HG02870 (cell line): Measurements from ENCODE around the gene SLC9A9.

Experiments
- ATAC-seq: cut with Tn5 transposase; IDR thresholded peaks from one replicate; pipeline ENCODE4 v1.9.1; 2021; ENCODE audit warnings: mild to moderate bottlenecking, moderate library complexity; ENCODE audit not compliant: unreplicated experiment

SLC9A9 gene

GRCh38 chr3:143343031-143343430 is 505.2 kb downstream of the SLC9A9 start:
- ATAC-seq: no peak

GRCh38 chr3:143339451-143339850 is 508.8 kb downstream of the SLC9A9 start:
- no peak for ATAC-seq

DNA sequence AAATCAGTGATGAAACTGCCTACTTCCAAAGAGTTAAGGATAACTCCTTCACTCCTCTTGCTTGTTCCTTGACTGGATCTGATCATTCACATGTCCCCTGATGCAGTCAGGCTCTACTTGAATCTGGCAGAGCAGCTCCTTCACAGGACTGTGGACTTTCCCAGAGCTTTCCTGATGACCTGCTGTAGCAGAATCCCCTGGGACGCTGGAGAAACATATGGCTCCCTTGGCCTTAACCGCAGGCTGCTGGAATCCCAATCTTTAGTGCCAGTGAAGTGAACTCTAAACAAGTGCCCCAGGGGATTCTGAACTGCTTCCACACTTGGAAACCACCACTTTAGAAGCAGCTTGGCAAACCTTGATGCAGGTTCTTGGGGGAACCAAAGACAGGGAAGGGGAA is 510.9 kb downstream of the SLC9A9 start:
- ATAC-seq: no peak

DNA sequence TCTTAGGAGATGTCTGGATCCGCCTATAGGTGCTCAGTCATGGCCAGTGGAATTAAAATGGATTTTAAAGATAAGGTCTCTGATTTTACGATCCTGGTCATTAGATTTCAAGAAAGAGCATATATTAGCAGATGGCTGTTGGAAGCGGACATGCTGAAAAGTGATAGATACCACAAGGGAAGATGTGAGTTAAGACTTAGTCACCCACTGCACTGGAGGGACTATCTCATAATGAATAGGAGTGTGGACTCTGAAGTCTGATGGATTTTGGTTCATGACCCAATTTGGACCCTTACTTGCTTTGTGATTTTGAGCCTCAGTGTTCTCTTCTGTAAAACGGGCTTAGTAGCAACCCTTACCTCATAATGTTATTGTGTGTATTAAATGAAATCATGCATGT is 514.0 kb downstream of the SLC9A9 start:
- ATAC-seq: no peak

DNA sequence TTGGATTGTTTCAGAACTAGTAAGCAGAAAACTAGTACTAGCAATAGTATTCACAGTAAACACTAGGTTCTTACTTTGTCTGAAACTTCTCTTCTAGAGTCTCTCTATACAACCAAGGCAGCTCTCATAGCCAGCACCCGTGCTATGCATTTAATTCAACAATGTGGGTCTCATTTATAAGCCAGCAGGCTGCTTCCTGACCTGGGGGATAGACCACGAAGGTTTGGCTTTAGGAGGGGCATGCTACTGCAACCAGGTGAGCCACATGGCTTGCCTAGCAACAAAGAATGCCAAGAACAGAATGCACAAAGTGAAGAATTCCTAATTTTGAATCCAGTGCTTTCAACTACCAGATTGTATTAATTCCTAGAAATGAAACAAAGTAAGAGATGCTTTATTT is 514.9 kb downstream of the SLC9A9 start:
- no peak for ATAC-seq

GRCh38 chr3:143332026-143332425 is 516.2 kb downstream of the SLC9A9 start:
- no peak for ATAC-seq

DNA sequence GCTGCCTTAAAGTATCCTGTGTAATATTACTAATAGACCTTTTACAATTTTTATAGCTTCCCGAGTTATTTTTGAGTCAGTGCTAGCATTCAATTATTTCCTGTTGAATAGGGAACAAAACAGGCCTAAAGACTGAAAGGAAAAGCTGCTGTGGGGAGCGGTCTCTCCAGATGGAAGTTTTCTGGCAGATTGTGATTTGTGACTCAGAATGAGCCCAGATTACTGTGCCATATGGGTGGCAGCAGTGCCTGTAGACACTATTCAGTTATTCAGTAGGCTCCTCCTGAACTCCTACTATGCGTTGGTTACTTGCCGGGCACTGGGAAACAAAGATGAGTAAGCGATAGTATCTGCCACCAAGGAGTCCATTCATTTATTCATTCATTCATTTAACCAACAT is 516.9 kb downstream of the SLC9A9 start:
- ATAC-seq: no peak

DNA sequence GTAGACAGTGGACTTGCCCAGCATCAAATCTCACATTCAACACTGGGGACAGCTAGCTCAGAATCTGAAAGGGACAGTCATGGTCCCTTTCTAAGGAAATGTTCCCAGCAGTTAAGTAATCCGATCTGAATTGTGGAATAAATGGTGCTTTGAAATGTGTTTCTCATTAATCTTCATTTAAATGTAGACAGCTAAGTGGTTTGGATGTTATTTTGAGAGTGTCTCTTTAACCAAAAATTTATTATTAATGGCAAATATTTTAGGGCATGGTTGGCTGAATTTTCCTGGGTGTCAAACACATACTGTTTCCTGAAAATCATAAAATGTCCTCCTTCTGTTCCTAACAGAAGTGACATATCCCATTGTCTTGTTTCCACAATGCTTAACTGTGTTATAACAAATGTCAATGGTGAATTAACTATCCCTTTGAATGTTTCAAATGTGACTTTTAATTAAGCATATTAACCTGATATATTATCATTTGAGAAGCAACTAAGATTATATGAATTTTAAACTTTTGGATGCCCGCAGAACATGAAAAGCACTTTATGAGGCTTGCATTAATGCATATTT is 517.9 kb downstream of the SLC9A9 start:
- ATAC-seq: no peak

DNA sequence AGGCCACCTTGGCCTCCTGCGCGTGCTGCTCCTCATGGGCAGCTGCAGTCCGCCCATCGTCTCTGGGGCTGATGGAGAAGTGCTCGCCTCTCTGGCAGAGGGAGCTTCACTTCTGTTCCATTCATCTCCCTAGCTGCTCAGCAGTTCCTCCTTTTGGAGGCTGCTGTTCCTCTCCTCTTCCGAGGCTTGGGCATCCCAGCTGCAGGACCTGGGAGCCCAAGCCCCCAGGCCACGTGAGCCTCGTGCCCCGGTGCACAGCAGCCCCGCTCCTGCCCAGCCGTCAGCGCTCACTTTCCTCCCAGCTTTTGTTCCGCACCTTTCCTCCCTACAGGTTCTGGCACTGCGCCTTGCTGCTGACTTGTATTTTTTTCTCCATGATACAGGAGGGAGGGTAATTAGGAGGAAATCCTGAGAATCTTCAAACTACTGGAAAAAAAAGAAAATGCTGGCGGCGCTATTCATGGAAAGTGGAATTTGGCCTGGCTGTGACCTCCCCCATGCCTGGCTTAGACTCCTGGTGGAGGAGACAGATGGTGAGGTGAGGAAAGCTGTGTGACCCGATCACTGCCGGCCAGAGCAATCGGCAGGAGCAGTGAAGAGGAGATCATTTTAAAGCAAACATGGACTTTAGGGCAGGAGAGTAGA is 518.6 kb downstream of the SLC9A9 start:
- no peak for ATAC-seq

DNA sequence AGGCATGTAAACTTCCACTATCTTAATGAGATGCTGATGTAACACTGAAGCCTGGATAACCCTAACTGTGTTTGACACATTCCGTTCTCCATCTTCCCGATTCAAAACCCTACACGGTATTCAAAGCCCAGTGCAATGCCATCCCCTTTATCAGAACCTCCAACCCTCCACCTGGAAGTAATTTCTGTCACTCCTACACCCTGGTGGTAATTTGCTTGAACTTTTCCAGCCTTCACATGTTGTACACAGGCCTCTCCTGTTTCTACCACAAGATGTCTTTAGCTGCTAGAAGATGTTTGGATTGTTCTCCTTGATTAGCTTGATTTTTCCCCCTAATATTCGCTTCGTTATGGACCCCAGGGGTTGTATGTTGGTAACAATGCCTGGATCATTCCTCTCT is 519.8 kb downstream of the SLC9A9 start:
- ATAC-seq: no peak

GRCh38 chr3:143326983-143327778 is 521.1 kb downstream of the SLC9A9 start:
- ATAC-seq: no peak

- ATAC-seq: peak; percentile 74
Measured at GRCh38 chr3:143321058-143321769, 527.1 kb downstream of the SLC9A9 start.

DNA sequence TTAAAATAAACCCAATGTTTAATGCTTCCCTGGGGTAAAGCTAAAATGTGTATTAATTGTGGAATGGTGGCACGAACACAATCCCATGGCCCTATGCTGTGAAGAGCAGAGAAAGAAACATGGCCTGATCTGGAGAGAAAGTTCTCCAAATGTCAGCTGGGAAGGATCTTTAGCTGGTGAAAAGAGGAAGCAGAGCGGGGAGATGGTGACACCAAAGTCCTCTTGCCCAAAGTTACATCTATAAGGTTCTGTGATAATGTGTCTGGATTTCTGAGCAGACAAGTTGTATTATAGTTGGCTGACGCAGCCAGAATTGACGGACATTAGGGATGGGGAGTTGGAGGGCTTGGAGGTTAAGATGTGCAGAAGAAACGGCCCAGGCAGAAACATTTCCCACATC is 532.5 kb downstream of the SLC9A9 start:
- no peak for ATAC-seq

DNA sequence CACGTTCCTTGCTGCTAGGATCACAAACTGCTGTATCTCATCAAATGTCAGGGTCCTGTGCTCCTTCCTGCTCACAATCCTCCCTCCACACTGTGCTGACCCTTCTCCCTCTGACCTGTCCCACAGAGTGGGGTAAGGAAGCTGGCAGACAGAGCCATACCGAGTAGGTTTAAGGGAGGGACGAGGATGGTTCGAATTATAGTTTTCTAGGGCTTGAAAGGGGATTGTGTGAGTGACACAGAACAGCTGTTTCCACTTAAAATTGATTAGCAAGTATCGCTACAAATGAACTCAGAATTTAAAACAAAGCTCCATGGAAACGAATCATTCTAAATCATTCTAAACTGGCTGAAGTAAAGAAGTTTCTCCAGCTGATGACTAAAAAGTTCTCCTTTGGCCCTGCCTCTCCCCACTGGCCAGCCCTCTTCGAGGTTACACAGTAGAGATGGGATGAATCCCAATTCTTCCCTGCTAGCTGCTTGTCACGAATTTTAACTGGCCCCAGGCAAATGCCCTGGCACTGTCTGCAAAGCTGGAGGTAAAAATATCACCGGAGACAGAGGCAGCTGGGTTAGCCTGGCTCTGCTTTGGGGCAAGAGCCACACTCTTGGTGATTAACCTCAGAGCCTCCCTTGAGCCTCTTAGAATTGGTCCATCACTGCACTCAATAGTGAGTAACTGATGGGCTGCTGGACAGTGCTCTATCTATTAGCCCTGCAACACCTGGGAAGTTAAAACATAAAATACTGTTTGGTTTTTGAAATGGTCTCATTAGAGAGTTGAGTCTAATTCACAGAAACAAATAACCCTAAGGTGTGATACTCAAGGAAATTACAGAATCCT is 533.8 kb downstream of the SLC9A9 start:
- ATAC-seq: no peak

GRCh38 chr3:143313893-143314188 is 534.4 kb downstream of the SLC9A9 start:
- no peak for ATAC-seq

GRCh38 chr3:143313025-143313892 is 535.0 kb downstream of the SLC9A9 start:
- no peak for ATAC-seq

GRCh38 chr3:143311096-143311495 is 537.2 kb downstream of the SLC9A9 start:
- no peak for ATAC-seq

DNA sequence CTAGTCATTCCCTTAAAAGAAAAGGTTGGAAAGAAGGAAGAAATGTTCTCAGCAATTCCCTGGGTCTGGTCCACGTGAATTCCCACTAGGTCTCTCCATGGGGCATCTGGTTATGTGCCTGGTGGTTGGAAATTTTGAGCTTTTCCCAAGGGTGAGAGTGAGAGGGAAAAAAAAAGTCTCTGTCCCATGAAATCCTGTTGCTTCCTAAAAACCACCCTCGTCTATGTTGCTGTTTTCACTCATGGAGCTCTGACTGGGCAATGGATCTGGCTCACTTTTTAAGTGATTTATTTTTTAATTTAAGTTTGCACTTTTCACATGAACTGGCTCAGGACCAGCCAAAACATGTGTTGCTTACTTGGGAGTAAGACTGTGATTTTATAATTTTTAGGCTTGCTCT is 538.6 kb downstream of the SLC9A9 start:
- ATAC-seq: no peak

- ATAC-seq: peak; percentile 83
Measured at GRCh38 chr3:143307613-143308183, 540.6 kb downstream of the SLC9A9 start.

DNA sequence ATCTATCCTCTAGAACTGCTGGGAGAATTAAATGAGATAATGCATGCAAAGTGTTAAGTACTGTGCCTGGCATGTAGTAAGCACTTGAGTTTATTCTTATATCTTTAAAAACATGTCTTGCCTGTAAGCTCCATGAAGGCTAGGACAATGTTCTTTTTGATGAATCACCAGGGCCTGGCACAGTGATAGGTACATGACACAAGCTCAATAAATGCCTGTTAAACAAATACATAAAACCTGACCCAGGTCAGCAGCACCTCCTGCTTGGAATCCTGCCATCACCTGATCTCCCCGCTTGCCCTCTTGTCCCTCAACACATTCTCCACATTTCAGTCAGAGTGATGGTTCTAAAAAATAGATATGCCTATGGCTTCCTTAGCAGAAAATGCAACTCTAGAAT is 541.9 kb downstream of the SLC9A9 start:
- no peak for ATAC-seq
